GM18907 (cell line): Measurements from ENCODE around the gene OAT.

Experiments used
- ATAC-seq: cut with Tn5 transposase; IDR thresholded peaks from one replicate; pipeline ENCODE4 v1.9.1; 2021; ENCODE audit warnings: mild to moderate bottlenecking, moderate library complexity; ENCODE audit not compliant: unreplicated experiment

The OAT gene

GRCh38 chr10:124356701-124357560 is 61.8 kb downstream of the OAT start:
- no peak for ATAC-seq

DNA sequence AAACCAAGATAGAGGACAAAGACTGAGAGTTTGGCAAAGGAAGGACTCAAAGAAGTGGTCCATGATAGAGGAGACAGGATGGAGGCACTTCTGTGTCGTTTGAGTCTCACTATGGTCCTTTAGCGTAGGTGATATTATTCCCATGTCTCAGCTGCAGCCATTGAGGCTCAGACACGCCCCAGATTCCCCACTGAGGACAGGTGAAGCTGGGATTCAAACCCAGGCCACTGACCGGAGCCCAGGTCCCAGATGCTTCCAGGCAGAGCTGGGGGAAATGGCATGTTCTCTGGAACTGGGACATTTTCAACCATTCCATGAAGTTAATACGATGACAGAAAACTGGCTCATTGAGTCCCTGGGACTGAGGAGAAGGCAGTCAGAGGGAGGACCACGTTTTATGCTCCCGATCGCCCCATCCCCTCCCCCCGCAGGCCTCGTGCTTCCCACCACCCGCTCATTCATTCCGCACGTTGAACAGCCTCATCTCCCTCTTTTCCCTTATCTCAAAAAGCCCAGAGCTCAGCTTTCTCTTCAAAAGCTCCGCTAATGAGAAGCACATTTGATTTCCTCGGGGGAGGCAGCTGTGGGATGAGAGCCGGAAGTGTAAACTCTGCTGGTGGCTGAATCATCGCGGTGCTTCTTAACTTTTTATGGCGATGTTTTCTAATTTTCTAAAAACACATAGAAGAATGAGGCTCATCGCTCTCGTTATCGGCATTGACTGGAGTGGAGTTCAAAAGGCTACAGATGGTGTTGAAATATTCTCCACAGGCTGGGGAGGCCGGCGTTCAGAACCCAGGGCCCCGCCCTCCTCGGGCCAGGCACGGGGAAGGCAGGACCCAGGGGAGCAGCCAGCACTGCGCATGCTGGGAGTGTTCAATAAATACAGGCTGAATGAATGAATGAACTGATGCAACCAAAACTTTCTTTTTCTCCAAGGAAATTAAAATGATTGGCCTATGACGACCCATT is 64.0 kb downstream of the OAT start:
- peak; percentile 65 for ATAC-seq

GRCh38 chr10:124353896-124354295 is 64.8 kb downstream of the OAT start:
- ATAC-seq: no peak

DNA sequence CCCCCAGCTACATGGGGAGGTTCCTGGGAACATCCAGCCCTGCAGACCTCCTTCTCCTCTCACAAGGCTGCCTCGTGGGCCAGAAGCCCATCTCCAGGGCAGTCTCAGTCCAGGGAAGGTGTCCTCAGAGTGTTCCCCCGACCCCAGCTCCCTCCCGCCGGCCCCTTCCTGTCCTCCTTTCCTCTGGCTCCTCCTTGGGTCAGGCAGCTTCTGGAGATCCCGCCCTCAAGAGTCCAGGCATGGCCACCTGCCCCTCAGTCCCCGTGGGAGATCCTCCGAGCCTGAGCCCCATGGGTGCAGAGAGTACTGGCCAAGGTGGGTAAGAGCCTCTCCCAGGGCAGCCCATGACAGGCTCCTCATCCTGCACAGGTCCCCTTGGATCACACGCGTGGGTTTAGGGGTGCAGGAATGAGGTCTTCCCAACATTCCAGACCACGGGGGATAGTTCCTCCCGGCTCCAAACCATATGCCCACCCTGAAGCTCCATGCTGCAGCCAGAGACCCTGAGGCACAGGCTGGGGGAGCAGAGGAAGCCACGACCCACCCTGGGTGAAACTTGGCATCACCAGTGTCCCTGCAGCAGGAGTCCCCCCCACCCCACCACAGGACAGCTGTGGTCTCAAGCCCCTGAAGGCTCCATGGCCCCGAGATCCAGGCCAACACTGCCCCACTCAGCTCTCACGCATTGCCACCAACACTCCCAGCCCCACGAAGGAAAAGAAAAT is 65.5 kb downstream of the OAT start:
- no peak for ATAC-seq

GRCh38 chr10:124351481-124352220 is 67.1 kb downstream of the OAT start:
- no peak for ATAC-seq

- ATAC-seq: no peak
These were observed 67.9 kb downstream of the OAT start for GRCh38 chr10:124350806-124351205.

DNA sequence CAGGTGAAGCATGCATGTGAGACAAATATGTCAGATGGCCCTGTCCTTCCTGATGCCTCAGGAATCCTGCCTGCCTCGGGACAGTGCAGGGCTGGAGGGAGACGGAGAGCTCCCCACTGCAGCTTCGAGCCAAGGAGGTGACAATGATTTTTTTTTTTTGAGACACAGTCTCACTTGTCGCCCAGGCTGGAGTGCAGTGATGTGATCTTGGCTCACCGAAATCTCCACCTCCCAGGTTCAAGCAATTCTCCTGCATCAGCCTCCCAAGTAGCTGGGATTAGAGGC is 68.8 kb downstream of the OAT start:
- no peak for ATAC-seq

- no peak for ATAC-seq
These were observed 69.3 kb downstream of the OAT start for GRCh38 chr10:124349231-124349995.

- ATAC-seq: no peak
These were observed 69.9 kb downstream of the OAT start for GRCh38 chr10:124348801-124349200.

DNA sequence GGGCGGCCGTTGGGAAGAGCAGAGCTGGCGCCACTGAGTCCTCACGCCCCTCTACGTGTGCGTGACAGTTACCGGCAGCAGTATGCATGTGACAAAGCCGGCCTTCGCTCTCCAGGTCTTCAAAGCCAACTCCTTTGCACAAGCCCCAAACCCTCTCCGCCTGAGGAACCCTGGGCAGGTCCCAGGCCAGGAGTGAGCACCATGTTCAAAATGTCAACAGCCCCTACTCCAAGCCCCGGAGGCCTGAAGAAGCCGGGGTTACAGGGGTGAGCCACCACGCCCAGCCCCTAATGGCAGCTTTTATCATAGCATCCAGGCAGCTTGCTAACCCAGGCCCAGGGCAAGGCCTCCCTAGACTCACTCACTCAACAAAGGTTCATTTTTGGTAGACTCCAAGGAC is 70.8 kb downstream of the OAT start:
- ATAC-seq: no peak
